Stimulated activated CD8-positive, alpha-beta memory T cell treated with anti-CD3 and anti-CD28 coated beads, Interleukin-7, amount 100 ng/mL, for 4 hours (primary cell): ENCODE measurements around the gene FARS2.

Source experiments
- DNase-seq, 2 donors: peaks; one replicate each; pipeline ENCODE4 v3.0.0-alpha.2; 2020; ENCODE audit warnings: low read depth in 2 of 2

The FARS2 gene

GRCh38 chr6:5466281-5467136 lies 205.2 kb downstream of the FARS2 start:
- DNase-seq, result no peak

GRCh38 chr6:5468586-5468985 lies 207.3 kb downstream of the FARS2 start:
- no peak for DNase-seq

GRCh38 chr6:5469101-5469846 lies 208.0 kb downstream of the FARS2 start:
- DNase-seq, result no peak

- peak; percentile 24 to 28 for DNase-seq
Measured at GRCh38 chr6:5471044-5471443, 209.7 kb downstream of the FARS2 start.

GRCh38 chr6:5471637-5472398 lies 210.5 kb downstream of the FARS2 start:
- no peak for DNase-seq

GRCh38 chr6:5472571-5472970 lies 211.3 kb downstream of the FARS2 start:
- no peak for DNase-seq

- no peak for DNase-seq
Measured at GRCh38 chr6:5475779-5476178, 214.5 kb downstream of the FARS2 start.

GRCh38 chr6:5478380-5478779 lies 217.1 kb downstream of the FARS2 start:
- DNase-seq, result no peak

GRCh38 chr6:5481033-5481432 lies 219.7 kb downstream of the FARS2 start:
- no peak for DNase-seq

GRCh38 chr6:5481750-5482149 lies 220.4 kb downstream of the FARS2 start:
- no peak for DNase-seq

GRCh38 chr6:5482619-5483018 lies 221.3 kb downstream of the FARS2 start:
- no peak for DNase-seq

- no peak for DNase-seq
Measured at GRCh38 chr6:5484692-5485091, 223.4 kb downstream of the FARS2 start.

- no peak for DNase-seq
Measured at GRCh38 chr6:5486214-5486613, 224.9 kb downstream of the FARS2 start.

- DNase-seq, result no peak
Measured at GRCh38 chr6:5490501-5491069, 229.3 kb downstream of the FARS2 start.

GRCh38 chr6:5492356-5492755 lies 231.0 kb downstream of the FARS2 start:
- no peak for DNase-seq

- DNase-seq, result no peak
Measured at GRCh38 chr6:5493806-5494205, 232.5 kb downstream of the FARS2 start.

GRCh38 chr6:5497896-5498578 lies 236.7 kb downstream of the FARS2 start:
- no peak for DNase-seq

GRCh38 chr6:5498579-5498899 lies 237.2 kb downstream of the FARS2 start:
- DNase-seq, result no peak

GRCh38 chr6:5499644-5500306 lies 238.5 kb downstream of the FARS2 start:
- DNase-seq, result no peak

- no peak for DNase-seq
Measured at GRCh38 chr6:5501837-5502236, 240.5 kb downstream of the FARS2 start.

- DNase-seq, result no peak
Measured at GRCh38 chr6:5504078-5504477, 242.8 kb downstream of the FARS2 start.
